Nephron (organoid): Measurements from ENCODE around the gene MLH1.
A peak's percentile ranks its signal among the peaks of the same experiment; 100 is the strongest.

ENCODE experiments used
- H3K27ac Mint-ChIP-seq, 3 experiments: 2 replicates each; pipeline ENCODE4 v1.8.0; 2020; ENCODE audit warnings: mixed read lengths in 3 of 3, mild to moderate bottlenecking in 2 of 3, moderate library complexity in 1 of 3
- H3K27me3 Mint-ChIP-seq: 2 replicates; pipeline ENCODE4 v1.8.0; 2021; ENCODE audit warnings: low read depth, mild to moderate bottlenecking, moderate library complexity, mixed read lengths
- H3K36me3 Mint-ChIP-seq: 2 replicates; pipeline ENCODE4 v1.8.0; 2020; ENCODE audit warnings: low read depth, mixed read lengths
- H3K4me1 Mint-ChIP-seq: 2 replicates; pipeline ENCODE4 v1.8.0; 2020; ENCODE audit warnings: mixed read lengths
- H3K4me3 Mint-ChIP-seq, 3 experiments: 2 replicates each; pipeline ENCODE4 v1.8.0; 2020; ENCODE audit warnings: mild to moderate bottlenecking in 3 of 3, mixed read lengths in 3 of 3, moderate library complexity in 2 of 3
- H3K9me3 Mint-ChIP-seq: 2 replicates; pipeline ENCODE4 v1.8.0; 2020; ENCODE audit warnings: mixed read lengths
- TF ChIP-seq, protein P1 (sequence below), 3 experiments: fragments of 200-600 bp; sonication (generic); IDR thresholded peaks; one replicate each; pipeline ENCODE4 v1.5.0; 2021; ENCODE audit warnings: antibody characterized with exemption in 3 of 3; ENCODE audit not compliant: unreplicated experiment in 3 of 3

Gene MLH1

DNA sequence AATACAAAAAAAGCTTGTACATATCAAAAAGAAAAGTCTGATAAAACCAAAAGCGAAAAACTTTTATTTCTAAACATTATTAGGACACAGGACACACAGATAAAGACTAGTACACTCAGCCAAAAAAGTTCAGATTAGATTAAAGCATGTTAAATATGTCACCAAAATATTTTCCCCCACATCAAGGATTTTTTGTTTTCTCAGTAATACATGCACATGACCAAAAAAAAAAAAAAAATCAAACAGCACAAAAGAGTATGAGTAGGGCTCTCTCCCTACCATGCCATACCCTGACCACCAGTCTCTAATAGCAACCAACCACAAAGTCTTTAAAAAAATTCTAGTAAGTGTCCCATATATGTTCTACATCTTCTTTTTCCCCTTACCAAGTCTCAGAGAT, 103.7 kb downstream of the MLH1 start:
- Mint-ChIP-seq H3K4me3 (peak overlapping the region in 1 of 3 experiments; percentile 0), H3K36me3 (peaks cover 15% of the 10 kb centered on the region), H3K4me1 (peaks cover 29% of the 10 kb centered on the region), H3K27ac (peak overlapping the region; percentile 46 to 83 (median 66)), H3K27me3 (no peaks in the 10 kb centered on the region), H3K9me3 (no peaks in the 10 kb centered on the region)
- TF ChIP-seq, protein P1, sequence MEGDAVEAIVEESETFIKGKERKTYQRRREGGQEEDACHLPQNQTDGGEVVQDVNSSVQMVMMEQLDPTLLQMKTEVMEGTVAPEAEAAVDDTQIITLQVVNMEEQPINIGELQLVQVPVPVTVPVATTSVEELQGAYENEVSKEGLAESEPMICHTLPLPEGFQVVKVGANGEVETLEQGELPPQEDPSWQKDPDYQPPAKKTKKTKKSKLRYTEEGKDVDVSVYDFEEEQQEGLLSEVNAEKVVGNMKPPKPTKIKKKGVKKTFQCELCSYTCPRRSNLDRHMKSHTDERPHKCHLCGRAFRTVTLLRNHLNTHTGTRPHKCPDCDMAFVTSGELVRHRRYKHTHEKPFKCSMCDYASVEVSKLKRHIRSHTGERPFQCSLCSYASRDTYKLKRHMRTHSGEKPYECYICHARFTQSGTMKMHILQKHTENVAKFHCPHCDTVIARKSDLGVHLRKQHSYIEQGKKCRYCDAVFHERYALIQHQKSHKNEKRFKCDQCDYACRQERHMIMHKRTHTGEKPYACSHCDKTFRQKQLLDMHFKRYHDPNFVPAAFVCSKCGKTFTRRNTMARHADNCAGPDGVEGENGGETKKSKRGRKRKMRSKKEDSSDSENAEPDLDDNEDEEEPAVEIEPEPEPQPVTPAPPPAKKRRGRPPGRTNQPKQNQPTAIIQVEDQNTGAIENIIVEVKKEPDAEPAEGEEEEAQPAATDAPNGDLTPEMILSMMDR (IDR thresholded peaks at IDR 0.05; ENCODE audit: unreplicated experiment in 3 of 3), result no peak

DNA sequence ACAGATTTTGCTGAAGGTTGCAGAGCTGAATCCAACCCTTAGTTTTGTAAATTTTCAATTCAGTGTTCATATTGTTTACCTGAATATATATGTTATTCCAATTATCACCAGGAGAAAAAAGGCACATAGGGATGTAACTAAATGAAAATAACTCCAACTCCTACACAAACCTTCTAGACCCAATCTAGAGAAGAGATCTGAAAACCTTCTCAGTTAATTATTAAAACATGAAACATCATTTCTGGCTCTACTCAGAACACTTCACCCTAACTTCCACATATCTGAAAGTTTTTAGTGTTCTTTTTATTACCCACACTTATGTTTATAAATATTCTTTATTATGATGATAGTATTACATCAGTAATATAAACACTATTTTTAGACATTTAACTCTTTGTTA, 104.5 kb downstream of the MLH1 start:
- peak overlapping the region; percentile 46 to 83 (median 66) for H3K27ac Mint-ChIP-seq
- peaks cover 15% of the 10 kb centered on the region for H3K36me3 Mint-ChIP-seq
- H3K27me3 Mint-ChIP-seq, result no peaks in the 10 kb centered on the region
- no peaks in the 10 kb centered on the region for H3K9me3 Mint-ChIP-seq
- H3K4me1 Mint-ChIP-seq, result peaks cover 29% of the 10 kb centered on the region
- TF ChIP-seq, protein P1 (IDR thresholded peaks at IDR 0.05; ENCODE audit: unreplicated experiment in 3 of 3), result no peak
- no peak overlapping the region for H3K4me3 Mint-ChIP-seq

DNA sequence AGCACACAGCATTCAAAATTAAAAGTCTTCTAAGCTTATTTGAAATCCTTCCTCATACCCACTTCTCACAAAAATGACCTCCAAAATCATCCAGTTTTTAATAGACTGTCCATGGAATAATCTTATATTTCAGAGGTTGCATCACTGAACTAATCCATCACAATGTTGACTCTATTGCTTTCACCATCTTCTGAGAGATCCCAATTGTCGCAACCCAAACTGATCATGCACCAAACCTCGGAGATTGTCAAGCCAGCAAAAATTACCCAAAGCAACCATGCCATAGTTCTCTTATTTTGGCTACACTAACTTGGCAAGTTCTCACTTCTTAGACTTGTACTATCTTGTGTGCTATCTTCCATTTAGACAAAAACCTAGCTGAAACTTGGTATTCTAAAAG, 105.6 kb downstream of the MLH1 start:
- Mint-ChIP-seq H3K27me3 (no peaks in the 10 kb centered on the region), H3K9me3 (no peaks in the 10 kb centered on the region), H3K4me3 (no peak overlapping the region), H3K36me3 (peaks cover 6% of the 10 kb centered on the region), H3K27ac (peak overlapping the region in 1 of 3 experiments; percentile 26), H3K4me1 (peaks cover 23% of the 10 kb centered on the region)
- TF ChIP-seq, protein P1 (IDR thresholded peaks at IDR 0.05; ENCODE audit: unreplicated experiment in 3 of 3), result no peak

DNA sequence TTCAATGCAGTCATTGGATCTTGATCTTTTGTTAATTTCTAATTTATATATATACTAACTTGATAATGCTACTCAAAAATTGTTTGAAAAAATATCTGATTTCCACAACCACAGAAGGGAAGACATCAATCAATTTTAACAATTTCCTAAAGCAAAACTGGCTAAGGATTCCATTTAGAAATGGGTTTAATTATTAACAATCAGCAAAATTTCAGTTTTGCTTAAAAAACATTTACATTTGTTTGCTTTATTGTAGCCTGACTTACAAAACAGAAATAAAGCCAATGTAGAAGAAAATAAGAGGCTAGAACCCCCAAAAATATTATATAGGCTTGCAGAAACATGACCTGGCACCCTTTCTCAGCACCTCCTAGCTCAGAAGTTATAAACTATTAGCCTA, 106.2 kb downstream of the MLH1 start:
- H3K27me3 Mint-ChIP-seq, result no peaks in the 10 kb centered on the region
- no peak overlapping the region for H3K27ac Mint-ChIP-seq
- TF ChIP-seq, protein P1 (IDR thresholded peaks at IDR 0.05; ENCODE audit: unreplicated experiment in 3 of 3), result no peak
- no peaks in the 10 kb centered on the region for H3K9me3 Mint-ChIP-seq
- H3K4me3 Mint-ChIP-seq, result no peak overlapping the region
- peaks cover 4% of the 10 kb centered on the region for H3K36me3 Mint-ChIP-seq
- peaks cover 20% of the 10 kb centered on the region for H3K4me1 Mint-ChIP-seq

DNA sequence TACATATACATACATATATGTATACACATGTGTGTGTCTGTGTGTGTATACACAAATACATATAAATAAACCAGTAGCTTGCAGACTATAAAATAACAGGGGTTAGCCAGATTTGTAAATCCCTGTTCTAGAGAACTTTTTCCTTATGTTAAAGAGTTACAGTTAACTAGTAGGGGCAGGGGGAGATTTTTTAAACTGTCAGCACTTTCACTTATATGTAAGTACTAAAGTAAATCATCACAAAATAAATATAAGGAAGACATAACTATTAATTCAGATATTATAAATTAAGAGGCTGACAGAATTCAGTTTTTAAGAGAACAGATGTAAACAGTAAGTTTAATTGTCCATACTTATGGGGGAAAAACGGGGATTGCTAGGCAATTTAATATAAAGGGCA, 107.1 kb downstream of the MLH1 start:
- no peak overlapping the region for H3K4me3 Mint-ChIP-seq
- H3K27ac Mint-ChIP-seq, result no peak overlapping the region
- no peaks in the 10 kb centered on the region for H3K27me3 Mint-ChIP-seq
- no peaks in the 10 kb centered on the region for H3K9me3 Mint-ChIP-seq
- TF ChIP-seq, protein P1 (IDR thresholded peaks at IDR 0.05; ENCODE audit: unreplicated experiment in 3 of 3), result no peak
- H3K36me3 Mint-ChIP-seq, result peaks cover 4% of the 10 kb centered on the region
- H3K4me1 Mint-ChIP-seq, result peaks cover 20% of the 10 kb centered on the region
